Panc1 (cell line): ENCODE measurements around the gene SGSH.

Experiments
- SIN3A ChIP-seq: IDR thresholded peaks from 2 replicates; pipeline ENCODE4 v1.6.1; 2012; ENCODE audit warnings: low read depth, mild to moderate bottlenecking, low read length, moderate library complexity, borderline replicate concordance; ENCODE audit not compliant: insufficient read depth
- TF ChIP-seq, protein P1 (sequence below): fragments of 450-650 bp; IDR thresholded peaks from 2 replicates; pipeline ENCODE4 v1.5.1; 2017; ENCODE audit warnings: mild to moderate bottlenecking

DNA sequence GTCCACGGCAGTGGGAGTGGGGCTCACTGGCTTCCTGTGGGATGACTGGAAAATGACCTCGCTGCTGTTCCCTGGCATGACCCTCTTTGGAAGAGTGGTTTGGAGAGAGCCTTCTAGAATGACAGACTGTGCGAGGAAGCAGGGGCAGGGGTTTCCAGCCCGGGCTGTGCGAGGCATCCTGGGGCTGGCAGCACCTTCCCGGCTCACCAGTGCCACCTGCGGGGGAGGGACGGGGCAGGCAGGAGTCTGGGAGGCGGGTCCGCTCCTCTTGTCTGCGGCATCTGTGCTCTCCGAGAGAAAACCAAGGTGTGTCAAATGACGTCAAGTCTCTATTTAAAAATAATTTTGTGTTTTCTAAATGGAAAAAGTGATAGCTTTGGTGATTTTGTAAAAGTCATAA, 32.7 kb upstream of the SGSH start:
- TF ChIP-seq, protein P1, sequence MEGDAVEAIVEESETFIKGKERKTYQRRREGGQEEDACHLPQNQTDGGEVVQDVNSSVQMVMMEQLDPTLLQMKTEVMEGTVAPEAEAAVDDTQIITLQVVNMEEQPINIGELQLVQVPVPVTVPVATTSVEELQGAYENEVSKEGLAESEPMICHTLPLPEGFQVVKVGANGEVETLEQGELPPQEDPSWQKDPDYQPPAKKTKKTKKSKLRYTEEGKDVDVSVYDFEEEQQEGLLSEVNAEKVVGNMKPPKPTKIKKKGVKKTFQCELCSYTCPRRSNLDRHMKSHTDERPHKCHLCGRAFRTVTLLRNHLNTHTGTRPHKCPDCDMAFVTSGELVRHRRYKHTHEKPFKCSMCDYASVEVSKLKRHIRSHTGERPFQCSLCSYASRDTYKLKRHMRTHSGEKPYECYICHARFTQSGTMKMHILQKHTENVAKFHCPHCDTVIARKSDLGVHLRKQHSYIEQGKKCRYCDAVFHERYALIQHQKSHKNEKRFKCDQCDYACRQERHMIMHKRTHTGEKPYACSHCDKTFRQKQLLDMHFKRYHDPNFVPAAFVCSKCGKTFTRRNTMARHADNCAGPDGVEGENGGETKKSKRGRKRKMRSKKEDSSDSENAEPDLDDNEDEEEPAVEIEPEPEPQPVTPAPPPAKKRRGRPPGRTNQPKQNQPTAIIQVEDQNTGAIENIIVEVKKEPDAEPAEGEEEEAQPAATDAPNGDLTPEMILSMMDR, result no peak; the same call in 1 of the 2 replicates
- no peak for TF ChIP-seq SIN3A
